Thyroid gland (tissue), 4 donors: ENCODE measurements around the gene GRIA4.

Experiments used
- CTCF ChIP-seq, 6 experiments: fragments of 200-600 bp in 3 of 6; fragments of 450-650 bp in 3 of 6; sonication (generic) in 3 of 6; IDR thresholded peaks; one replicate each; pipeline ENCODE4 v1.5.1; 2016 to 2019; ENCODE audit warnings: antibody characterized with exemption in 6 of 6, mild to moderate bottlenecking in 2 of 6, inconsistent platforms in 1 of 6, moderate library complexity in 1 of 6
- POLR2A ChIP-seq, 2 donors: fragments of 450-650 bp; IDR thresholded peaks; one replicate each; pipeline ENCODE4 v1.6.1; 2017; ENCODE audit warnings: antibody characterized with exemption in 2 of 2, mild to moderate bottlenecking in 2 of 2, moderate library complexity in 1 of 2

- TF ChIP-seq CTCF (IDR thresholded peaks at IDR 0.05): no peak
- no peak for TF ChIP-seq POLR2A (IDR thresholded peaks at IDR 0.05)
Measured at GRCh38 chr11:105781807-105782206, 171.9 kb downstream of the GRIA4 start.
